OCI-LY3 (cell line): ENCODE data around the gene LMBRD1.

ENCODE experiments used
- CTCF ChIP-seq: fragments of 200-600, 300-600 bp; sonication (generic); IDR thresholded peaks from 2 replicates; pipeline ENCODE4 v1.5.1; 2014; ENCODE audit warnings: antibody characterized with exemption, low read length, low read depth
- EZH2phosphoT487 ChIP-seq: fragments of 200-600 bp; shearing (Covaris generic); IDR thresholded peaks from 2 replicates; pipeline ENCODE4 v1.6.1; 2018; ENCODE audit warnings: antibody characterized with exemption, mixed run types, low read depth

GRCh38 chr6:69820018-69820417 lies 23.2 kb upstream of the LMBRD1 start:
- TF ChIP-seq CTCF (no peak), EZH2phosphoT487 (no peak)
